Smooth muscle cell of the brain vasculature (primary cell): ENCODE measurements around the gene PRR14.

Experiments used
- DNase-seq: peaks from one replicate; pipeline ENCODE4 v3.0.0-alpha.2; 2012; ENCODE audit warnings: low read depth, low spot score

The PRR14 gene

GRCh38 chr16:30650369-30651123, at the start of gene PRR14:
PRR14 (plus strand) TSS chr16:30650960; CDS start chr16:30651646, 686 bp downstream.
- DNase-seq: peak; percentile 99

- no peak for DNase-seq
These were observed 48.8 kb upstream of the PRR14 start for GRCh38 chr16:30601966-30602365.

- no peak for DNase-seq
These were observed 48.0 kb upstream of the PRR14 start for GRCh38 chr16:30602616-30603277.

GRCh38 chr16:30603945-30604315, 46.8 kb upstream of the PRR14 start:
- DNase-seq: no peak

GRCh38 chr16:30604316-30604947, 46.3 kb upstream of the PRR14 start:
- no peak for DNase-seq

GRCh38 chr16:30605158-30605557, 45.6 kb upstream of the PRR14 start:
- no peak for DNase-seq

GRCh38 chr16:30606004-30606403, 44.8 kb upstream of the PRR14 start:
- DNase-seq: no peak

- DNase-seq: no peak
These were observed 41.5 kb upstream of the PRR14 start for GRCh38 chr16:30609002-30609925.

GRCh38 chr16:30609926-30610839, 40.6 kb upstream of the PRR14 start, which contains the start of gene ZNF689:
ZNF689 (minus strand) TSS chr16:30610389; CDS start chr16:30610041, 348 bp downstream.
- DNase-seq: peak; percentile 97

- DNase-seq: no peak
These were observed 35.2 kb upstream of the PRR14 start for GRCh38 chr16:30615358-30616091.

- no peak for DNase-seq
These were observed 31.6 kb upstream of the PRR14 start for GRCh38 chr16:30619202-30619601.

GRCh38 chr16:30619638-30620037, 31.1 kb upstream of the PRR14 start:
- DNase-seq: no peak

GRCh38 chr16:30620169-30620568, 30.6 kb upstream of the PRR14 start:
- no peak for DNase-seq

- DNase-seq: no peak
These were observed 29.0 kb upstream of the PRR14 start for GRCh38 chr16:30621765-30622164.

GRCh38 chr16:30622455-30623032, 28.2 kb upstream of the PRR14 start:
- DNase-seq: no peak

GRCh38 chr16:30623536-30624283, 27.1 kb upstream of the PRR14 start:
- no peak for DNase-seq

GRCh38 chr16:30626236-30626635, 24.5 kb upstream of the PRR14 start:
- no peak for DNase-seq

- peak; percentile 57 for DNase-seq
These were observed 21.9 kb upstream of the PRR14 start for GRCh38 chr16:30628628-30629540.
